ENCODE measurements around the gene XCR1.

DNA sequence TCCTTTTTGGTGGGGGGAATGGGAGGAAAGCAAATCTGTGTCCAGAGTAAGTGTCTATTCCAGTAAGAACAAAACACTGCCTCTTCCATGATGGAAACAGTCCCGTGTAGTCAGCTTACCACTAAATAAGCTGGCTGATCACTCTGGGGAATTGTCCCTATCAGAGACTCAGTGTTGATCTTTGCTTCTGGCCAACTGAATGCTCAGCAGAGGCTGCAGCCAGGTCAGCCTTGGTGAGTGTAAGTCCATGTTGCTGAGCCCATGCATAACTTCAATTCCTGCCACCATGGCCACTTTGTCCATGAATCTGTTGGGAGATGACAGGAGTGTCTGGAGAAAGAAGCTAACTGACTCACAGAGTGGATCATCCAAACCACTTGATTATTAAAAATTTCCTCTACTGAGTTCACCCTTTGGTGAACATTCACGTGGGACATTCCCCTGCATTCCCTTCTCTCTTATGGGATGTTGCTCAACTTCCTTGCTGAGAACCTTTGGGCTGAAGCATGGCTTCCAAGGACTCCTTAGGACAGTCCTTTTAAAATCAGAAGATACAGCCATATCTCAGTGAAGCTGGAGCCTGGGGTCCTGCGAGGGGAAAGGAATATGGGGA is 33.9 kb upstream of the XCR1 start:
- TF ChIP-seq CHD1 (IDR thresholded peaks at IDR 0.05; ENCODE audit: low read depth, low read length), result no peak
- no peak for TF ChIP-seq USF2 (IDR thresholded peaks at IDR 0.05; ENCODE audit: low read length)
- no peak for TF ChIP-seq JUND (IDR thresholded peaks at IDR 0.05; ENCODE audit: low read length)

Measured in H1 (cell line).